GM18870 (cell line): ENCODE measurements around the gene TMEM209.
"Not testable (repeated sequence)": the region's sequence is repeated elsewhere in the genome, so short reads cannot be mapped to it uniquely, and the experiment has no call there.

ENCODE experiments used
- ATAC-seq: cut with Tn5 transposase; IDR thresholded peaks from one replicate; pipeline ENCODE4 v1.9.1; 2021; ENCODE audit warnings: moderate library complexity; ENCODE audit not compliant: unreplicated experiment

The TMEM209 gene

DNA sequence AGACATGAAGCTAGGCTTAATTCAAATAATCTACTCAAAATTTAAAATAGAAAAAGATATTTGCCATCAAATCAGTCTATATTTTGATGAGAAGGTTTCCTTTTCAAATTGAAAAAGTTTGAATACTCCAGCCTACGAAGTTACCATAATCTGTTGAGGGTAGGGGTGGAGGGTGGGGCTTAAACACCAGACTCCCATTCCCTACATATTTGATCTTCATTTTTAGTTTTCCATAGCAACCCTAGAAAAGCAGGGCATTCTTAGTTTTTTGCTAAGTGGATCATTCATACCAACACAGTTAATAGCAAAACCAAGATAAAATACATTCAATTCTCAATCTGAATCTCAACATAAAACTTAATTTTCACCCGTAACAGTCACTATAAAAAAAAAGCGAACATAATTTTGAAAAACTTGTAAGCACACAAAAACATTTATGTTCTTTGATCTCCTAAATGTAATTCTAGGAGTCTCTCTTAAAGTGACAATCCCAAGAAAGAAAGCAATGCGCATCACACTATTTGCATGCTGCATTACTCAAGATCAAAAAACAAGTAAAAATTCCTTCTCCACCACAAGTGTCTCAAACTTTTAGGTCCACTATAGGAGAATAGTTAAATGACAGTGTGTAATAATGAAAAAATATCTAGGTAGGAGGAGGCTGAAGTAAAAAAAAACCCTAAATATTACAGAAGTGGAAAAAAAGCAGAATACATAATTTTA, 30.8 kb downstream of the TMEM209 start:
- no peak for ATAC-seq

DNA sequence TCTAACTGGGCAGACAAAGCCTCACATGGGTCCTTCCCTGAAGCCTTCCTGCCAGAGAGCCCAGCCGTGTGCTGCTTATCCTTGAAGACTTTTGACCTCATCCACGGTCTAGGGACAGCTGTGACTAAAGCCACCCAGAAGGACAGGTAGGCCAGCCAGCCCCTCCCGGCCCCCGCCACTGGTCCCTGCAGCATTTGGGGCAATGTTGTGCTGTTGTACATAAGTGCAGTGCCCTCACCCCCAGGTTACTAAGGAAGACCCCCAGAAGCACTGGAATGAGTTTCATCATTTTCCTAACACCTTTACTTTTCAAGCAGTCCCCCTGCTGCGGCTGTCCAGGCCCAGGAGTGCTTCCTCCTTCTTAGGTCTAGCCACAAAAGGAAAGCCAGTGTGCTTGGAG, 43.0 kb downstream of the TMEM209 start:
- ATAC-seq = no peak

DNA sequence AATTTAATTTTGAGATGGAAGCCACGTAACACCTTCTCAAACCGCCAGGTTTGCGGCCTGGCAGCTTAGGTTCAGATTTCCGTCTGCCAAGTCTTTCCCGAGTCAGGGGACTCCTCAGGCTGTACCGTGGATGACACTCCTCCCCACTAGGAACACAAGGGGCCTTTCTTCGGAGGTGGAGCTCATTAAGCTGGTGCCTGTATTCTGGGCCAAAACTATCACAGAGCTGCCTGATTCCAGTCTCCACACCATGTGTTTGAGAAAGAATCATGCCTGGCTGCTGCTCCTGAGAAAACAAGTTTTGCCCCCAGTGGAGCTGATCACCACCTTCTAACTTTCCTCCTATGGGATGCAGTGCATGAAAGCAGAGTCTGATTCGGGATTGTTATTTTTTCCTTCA, 44.8 kb downstream of the TMEM209 start:
- ATAC-seq = no peak

DNA sequence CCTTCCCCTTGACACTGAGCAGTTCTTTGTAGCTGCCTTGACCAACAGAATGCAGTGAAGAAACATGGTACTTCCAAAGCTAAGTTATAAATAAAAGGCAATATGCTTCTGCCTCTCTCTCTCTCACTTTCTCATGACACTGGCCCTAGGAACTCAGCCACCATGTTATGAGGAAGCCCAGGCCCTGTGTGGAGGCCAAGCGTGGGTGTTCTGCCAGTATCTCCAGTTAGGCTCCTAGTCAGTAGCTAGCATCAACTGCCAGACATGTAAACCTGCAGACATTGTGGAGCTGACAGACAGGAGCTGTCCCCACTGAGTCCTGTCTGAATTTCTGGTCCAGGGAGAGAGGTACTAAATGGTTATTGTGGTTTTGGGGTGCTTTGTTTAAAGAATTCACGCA, 45.2 kb downstream of the TMEM209 start:
- ATAC-seq = no peak

DNA sequence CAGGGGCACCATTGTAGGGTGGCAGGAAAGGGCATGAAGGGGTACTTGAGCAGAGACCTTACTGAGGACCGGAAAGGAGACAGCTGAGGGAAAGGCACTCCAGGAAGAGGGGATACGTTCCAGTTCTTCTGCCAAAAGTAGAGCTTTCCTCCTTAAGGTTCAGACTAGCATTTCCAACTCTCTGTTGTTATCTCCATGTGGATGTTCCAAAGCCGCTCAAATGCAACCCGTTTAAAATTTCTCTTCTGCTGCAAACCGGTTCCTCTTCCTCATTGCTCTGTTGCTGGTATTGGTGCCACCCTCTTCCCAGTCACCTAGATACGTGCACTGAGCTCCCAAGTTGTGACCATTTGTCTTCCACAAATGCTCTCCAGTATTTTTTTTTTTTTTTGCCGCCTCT, 47.5 kb downstream of the TMEM209 start:
- ATAC-seq = no peak

DNA sequence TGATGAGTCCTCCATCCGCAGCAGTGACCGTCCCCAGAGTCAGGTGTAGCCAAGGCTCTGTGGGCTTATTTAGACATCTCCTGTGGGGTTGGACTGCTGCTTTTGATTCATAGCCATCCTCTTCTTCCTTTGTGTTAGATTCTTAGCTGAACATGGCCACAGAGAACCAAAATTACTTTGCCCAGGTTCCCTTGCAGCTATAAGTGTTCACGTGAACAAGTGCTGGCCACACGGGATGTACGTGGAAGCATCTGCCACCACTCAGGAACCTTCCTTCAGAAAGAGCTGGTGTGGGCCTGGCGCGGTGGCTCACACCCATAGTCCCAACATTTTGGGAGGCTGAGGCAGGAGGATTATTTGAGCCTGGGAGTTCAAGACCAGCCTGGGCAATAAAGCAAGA, 49.1 kb downstream of the TMEM209 start:
- ATAC-seq = no peak

DNA sequence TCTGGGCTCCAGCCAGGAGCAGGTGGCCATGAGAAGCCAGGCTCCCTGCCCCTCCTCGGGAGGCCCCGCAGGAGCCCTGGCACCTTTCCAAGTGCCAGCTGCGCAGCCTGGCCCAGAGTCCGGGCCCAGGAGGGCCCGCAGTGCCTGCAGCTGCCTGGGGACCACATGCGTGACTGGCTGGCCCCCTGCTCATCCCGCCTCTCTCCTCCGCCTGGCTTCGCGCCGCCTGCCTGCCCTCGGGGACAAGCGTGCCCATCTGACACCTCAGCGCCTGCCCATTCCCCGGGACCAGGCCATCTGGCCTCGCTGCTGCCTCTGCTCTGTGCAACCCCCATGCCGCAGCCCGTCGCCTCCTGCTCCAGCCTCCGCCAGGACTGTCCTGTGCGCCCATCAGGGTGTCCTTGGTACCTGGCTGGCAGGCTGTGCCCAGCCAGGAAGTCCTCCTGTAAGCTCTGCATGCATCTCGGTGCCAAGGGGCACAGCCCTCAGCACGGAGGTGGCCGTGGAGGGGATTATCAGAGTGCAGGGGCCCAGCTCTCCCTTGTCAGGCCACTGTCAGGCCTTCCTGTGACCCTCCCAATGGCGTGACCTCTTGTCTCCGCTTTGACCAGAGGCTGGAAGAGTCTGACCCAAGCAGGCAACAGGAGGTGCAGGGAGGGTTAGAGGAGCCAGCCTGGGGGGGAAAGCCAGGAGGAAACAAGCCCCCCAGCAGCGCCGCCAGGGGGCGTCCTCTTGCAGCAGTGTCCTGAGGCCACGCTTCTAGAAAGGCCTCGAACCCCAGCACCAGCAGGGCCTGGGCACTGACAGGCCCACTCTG, 50.5 kb downstream of the TMEM209 start:
- no peak for ATAC-seq

DNA sequence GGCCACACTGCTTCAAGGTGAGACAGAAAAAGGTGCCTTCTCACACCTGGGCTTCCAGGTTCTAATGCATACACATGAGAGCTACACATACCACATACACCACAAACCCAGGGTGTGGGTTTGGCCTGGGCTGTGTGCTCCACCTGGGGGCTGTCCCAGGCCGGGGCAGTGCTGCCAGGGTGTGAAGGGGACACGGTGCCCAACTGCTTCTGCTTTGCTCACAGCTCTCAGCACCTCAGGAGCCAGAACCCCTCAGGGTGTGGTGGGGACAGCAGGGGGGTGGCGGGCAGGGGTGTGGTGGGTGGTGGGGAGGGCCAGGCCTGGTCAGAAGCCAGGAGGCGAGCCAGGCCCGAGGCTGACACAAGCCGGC, 51.1 kb downstream of the TMEM209 start:
- ATAC-seq = no peak

DNA sequence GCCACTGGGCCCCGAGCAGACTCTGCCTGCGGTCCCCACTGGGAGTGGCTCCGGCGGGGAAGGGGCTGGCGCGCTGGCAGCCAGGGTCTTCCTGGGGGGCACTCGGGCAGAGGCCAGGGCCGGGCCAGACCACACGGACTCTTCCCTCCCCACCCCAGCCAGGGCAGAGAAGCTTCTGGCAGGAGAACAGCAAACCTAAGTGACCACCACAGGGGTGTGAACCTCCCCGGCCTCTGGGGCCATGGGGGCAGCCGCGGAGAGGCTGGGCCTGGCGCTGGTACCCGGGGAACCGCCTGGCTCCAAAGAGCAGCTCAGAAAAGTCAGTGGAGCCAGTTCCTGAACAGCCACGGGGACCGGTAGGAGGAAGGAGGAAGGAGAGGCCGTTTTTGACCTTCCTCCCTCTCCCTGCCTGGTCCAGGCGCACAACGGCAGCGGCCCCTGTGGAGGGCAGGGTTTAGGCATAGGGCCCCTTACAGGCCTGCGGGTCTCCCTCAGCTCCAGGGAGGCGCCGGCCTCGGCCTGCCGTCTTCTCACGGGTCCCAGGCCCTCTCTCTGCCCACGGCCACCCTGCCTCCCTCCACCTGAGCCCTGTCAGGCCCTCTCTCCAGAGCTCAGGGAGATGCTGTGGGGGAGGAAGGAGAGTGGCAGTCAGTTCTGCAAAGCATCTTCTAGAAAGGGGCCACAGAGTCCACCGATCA, 51.8 kb downstream of the TMEM209 start:
- no peak for ATAC-seq

DNA sequence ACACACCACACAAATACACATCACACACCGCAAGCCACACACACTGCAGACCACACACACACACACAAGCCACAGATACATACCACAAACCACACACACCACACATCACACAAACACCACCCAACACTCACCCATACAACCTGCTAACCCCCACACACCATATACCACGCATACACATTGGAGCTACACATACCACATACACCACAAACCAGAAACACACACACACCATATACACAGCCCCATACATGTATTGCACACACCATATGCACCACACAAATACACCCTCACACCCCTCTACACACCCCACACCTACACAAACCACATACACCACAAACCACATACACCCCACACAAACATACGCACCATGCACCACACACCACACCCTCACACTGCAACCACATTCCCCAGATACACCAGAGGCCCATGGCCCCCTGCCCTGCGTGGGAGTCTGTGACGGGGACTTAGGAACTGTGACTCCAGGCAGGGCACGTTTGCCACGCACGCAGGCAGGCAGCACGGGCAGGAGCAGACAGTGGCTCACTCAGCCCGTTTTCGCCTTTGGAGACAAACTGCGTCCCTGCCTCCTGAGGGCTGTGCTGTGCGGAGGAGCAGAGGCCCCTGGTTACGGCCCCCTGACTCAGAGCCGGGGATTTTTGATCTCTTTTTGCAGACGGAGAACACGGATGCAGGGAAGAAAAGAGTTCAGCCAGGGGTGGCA, 52.6 kb downstream of the TMEM209 start:
- ATAC-seq = no peak

DNA sequence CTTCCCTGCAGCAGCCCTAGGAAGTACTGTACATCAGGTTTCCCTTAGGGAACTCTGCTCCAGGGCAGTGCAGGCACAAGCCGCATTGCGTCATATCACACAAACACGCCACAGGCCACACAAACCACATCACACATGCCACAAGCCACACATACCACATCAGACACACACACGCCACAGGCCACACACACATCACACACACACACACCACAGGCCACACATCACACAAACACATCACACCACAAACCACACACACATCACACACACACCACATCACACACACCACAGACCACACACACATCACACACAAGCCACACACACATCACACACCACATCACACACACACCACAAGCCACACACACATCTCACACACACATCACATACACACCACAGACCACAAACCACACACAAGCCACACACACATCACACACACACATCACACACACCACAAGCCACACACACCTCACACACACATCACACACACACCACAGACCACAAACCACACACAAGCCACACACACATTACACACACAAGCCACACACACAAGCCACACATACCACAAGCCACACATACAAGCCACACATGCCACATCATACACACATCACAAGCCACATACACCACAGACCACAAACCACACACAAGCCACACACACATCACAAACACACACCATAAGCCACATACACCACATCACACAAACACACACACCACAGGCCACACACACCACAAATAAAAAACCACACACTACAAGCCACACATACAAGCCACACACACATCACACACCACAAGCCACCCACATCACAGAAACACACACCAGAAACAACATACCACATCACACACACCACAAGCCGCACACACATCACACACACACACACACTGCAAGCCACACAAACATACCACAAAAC, 53.4 kb downstream of the TMEM209 start:
- no peak for ATAC-seq

DNA sequence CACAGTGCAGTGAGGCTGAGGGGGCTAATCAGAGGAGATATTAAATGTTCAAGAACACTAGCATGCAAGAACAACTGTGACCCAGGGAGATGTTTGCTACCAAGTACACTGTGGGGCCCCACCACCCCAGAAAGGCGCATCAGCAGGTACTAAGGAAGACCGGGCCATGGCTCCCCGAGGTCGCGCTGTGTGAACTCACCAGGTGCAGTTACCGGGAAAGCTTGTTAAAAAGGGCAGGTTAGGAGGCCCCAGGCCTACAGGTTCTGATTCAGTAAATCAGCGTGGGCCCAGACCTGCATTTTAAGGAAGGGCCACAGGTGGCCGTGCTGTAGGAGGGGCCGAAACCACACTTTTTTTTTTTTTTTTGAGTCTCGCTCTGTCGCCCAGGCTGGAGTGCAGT, 54.6 kb downstream of the TMEM209 start:
- no peak for ATAC-seq

DNA sequence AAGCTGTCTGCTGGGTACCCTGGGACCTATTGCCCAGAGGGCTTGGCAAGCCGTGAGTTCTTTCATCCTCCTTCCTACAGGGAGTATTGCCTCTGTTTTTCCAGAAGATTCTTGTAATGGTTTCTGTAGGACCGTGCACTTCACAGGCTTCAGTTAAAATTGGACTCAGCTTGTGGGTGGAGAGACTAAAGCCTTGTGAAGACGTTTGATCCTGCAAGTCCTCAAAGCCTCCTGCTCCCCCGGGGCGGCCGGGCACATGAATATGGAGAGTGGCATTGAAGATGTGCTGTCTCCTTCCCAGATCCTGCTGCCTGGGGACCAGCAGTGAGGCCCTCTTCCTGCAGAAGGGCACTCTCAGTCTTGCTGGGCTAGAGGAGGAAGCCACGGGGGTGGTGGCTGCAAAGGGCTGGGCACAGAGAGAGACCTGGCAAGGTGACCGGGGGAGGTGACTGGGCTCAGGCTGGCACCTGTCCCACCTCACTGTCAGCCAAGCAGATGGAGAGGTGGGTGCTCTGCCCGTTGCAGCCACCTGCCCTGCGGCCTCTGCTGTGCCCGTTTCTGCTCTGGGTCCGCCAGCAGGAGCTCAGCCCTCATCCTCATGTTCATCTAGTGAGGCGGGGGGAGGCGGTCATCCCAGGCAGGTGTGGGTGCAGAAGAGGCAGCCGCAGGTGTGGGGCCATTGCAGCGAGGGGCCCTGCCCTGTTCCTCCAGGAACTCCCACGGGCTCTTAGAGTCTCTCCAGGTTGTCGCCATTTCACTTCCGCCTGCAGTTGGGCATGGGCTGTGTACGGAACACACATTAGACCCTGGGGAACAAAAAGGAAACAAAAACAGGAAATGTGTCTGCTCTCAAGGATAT, 55.7 kb downstream of the TMEM209 start:
- no peak for ATAC-seq

DNA sequence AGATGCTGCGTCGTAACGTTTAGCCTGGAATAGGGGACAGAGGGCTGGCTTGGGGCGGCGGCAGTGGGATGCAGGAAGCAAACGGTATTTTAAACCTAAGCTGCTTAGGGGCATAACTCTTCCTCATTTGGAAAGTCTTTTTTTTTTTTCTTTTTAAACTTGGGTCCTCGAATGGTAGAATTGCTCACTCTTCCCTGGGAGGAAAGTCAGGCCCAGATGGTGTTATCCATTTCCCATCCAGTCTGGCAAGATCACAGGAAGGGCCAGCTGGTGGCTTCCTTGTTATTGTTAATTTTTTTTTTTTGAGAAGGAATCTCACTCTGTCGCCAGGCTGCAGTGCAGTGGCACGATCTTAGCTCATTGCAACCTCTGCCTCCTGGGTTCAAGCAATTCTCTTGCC, 56.6 kb downstream of the TMEM209 start:
- no peak for ATAC-seq

DNA sequence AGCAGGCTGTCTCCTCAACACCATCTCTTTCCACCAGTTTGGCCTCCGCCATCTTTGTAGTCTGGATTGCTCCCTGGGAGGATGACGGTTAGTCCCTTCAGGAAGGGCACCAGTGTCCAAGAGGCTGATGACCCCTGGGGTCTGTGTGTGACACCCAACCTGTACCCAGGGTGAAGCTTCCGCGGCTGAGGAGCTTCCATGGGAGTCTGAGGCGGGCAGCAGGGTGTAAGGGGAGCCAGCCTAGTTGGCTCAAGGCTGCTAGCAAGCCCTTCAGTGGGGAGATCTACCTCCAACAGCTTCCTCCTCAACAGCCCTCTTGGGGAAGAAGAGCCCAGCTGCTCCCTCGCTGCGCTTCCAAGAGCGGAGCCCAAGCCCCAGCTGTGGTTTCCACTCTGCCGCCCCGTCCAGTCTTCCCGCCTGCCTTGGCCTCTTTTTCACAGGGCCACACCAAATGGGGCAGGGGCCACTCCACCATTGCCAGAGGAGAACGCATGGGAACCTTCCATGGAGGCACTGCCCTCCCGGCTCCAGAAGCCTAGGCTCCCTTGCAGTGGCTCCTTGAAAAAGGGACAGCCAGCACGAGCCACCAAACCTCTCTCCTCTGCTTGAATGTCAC, 57.4 kb downstream of the TMEM209 start:
- no peak for ATAC-seq

DNA sequence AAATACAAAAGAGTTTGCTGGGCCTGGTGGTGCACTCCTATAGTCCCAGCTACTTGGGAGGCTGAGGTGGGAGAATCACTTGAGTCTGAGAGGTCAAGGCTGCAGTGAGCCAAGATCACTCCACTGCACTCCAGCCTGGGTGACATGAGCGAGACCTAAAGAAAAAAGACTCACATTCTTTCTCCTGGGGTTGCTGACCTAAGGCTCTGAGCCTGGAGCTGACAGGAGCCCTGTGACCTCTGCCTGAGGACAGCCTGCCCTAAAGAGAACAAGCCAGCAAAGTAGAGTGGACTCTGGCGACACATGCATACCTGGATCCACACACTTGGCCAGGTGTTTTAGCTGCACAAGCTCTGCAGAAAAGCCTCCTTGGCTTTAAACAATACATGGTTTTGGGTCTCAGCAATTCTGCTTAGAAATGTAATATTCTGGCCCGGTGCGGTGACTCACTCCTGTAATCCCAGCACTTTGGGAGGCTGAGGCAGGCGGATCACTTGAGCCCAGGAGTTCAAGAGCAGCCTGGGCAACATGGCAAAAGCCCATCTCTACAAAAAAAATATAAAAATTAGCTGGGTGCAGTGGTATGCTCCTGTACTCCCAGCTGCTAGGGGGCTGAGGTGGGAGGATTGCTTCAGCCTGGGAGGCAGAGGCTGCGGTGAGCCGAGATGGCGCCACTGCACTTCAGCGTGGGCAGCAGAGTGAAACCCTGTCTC, 58.4 kb downstream of the TMEM209 start:
- ATAC-seq = no peak

DNA sequence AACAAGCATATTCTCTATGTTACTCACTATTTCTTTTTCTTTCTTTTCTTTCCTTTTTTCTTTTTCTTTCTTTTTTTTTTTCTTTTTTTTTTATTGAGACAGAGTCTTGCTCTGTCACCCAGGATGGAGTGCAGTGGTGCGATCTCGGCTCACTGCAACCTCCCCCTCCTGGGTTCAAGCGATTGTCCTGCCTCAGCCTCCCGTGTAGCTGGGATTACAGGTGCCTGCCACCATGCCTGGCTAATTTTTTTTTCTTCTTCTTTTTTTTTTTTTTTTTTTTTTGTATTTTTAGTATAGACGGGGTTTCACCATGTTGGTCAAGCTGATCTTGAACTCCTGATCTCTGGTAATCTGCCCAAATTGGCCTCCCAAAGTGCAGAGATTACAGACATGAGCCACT, 59.1 kb downstream of the TMEM209 start:
- ATAC-seq = not testable (repeated sequence)

DNA sequence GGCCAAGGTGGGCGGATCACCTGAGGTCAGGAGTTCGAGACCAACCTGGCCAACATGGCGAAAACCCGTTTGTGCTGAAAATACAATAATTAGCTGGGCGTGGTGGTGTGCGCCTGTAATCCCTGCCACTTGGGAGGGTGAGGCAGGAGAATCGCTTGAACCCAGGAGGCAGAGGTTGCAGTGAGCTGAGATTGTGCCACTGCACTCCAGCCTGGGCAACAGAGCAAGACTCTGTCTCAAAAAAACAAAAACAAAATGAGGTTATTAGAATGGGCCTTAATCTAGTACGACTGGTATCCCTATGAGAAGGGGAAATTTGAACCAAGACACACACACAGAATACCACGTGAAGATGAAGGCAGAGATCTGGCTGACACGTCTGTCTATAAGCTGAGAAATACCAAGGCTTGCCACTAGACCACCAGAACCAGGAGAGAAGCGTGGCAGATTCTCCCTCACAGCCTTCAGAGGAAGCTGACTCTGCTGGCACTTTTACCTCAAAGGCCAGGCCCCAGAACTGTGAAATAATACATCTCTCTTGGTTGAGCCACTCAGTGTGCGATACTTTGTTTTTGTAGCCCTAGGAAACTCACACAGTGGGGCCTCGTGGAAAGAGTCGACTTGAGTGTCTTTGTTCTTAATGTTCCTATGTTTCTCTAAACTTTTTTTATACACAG, 59.6 kb downstream of the TMEM209 start:
- ATAC-seq = no peak
